HG03354 (cell line): Measurements from ENCODE around the gene TUBA1C.
"Not testable (repeated sequence)": the region's sequence is repeated elsewhere in the genome, so short reads cannot be mapped to it uniquely, and the experiment has no call there.

Source experiments
- ATAC-seq: cut with Tn5 transposase; IDR thresholded peaks from one replicate; pipeline ENCODE4 v1.9.1; 2021; ENCODE audit warnings: mild to moderate bottlenecking; ENCODE audit not compliant: unreplicated experiment, poor library complexity, severe bottlenecking

TUBA1C gene

DNA sequence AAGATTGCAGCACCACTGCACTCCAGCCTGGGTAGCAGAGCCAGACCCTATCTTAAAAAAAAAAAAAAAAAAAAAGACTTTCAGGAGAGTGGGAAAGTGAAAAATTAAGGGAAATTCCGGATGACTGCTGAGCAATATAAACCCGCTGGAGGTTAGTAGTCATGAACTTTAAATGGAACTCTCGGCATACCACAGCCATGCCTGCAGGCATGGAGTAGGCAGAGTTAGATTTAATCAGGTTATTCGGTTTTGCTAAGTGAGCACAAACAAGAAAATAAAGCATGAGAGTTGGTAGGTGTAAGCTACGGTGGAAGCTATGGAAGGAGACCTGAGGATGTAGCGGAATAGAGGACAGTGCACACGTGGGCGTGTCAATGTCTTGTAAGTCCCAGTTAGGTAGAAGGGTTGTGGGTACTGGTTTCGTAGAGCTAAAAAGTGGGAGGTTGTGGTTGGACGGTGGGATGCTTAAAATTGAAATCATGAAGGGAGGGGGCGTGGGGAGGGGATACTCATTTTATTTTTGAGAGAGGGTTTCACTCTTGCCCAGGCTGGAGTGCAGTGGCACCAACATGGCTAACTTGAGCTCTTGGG is 11.8 kb upstream of the TUBA1C start:
- ATAC-seq, result no peak

GRCh38 chr12:49255456-49255855 is 9.4 kb upstream of the TUBA1C start:
- not testable (repeated sequence) for ATAC-seq

DNA sequence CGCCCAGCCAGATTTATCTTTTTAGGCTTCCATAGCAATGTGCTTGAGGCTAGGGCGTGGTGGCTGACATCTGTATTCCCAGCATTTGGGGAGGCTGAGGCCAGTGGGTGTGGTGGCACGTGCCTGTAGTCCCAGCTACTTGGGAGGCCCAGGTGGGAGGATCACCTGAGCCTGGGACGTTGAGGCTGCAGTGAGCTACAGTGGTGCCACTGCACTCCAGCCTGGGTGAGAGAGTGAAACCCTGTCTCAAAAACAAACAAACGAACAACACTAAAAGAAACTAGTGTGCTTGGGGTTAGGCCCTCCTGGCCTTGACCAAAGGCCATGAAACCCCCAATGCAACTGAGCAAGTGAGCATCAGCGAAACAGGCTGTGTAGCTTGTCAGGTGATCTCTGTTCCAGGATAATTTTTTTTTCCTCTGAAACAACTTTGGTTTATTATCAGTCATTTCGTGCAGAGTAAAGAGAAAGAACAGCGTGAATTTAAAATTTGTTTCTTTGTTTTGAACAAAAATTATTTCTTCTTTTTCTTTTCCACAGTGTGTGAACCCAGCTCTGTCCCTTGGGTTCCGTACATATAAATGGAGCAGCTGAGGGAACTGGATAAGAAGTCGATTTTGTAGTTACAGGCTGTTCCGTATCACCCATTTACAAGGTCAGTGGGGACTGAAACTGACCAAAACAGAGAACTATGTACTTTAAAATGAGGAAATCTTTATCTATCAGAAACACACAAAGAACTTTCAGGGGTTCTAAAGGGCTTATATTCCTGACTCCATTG is 8.8 kb upstream of the TUBA1C start:
- no peak for ATAC-seq

DNA sequence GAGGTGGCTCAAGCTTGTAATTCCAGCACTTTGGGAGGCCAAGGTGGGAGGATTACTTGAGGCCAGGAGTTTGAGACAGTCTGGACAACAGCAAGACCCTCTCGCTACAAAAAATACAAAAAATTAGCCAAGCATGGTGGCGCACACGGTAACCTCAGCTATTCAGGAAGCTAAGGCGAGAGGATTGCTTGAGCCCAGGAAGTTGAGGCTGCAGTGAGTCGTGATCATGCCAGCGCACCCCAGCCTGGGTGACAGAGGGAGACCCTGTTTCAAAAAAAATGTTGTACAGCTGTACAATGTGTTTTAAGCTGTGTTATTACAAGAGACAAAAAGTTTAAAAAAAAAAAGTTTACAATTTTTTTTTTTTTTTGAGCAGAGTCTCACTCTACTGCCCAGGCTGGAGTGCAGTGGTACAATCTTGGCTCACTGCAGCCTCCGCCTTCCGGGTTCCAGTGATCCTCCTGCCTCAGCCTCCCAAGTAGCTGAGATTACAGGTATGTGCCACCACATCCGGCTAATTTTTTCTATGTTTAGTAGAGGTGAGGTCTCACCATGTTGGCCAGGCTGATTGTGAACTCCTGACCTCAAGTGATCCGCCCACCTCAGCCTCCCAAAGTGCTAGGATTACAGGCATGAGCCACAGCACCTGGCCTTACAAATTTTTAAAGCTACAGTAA is 7.2 kb upstream of the TUBA1C start:
- not testable (repeated sequence) for ATAC-seq

DNA sequence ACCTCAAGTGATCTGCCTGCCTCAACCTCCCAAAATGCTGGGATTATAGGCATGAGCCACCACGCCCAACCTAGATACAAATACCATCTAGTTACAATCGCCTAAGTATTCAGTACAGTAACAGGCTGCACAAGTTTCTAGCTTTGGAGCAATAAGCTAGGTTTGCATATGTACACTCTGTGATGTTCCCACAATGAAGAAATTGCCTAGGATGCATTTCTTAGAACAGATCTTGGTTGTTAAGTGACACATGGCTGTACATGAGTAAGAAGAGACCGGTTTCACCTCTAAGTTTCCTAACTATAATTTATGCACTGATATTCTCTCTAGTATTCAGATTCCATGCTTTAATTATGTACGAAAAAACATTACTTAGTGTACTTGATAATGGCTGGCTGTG is 5.4 kb upstream of the TUBA1C start:
- no peak for ATAC-seq

DNA sequence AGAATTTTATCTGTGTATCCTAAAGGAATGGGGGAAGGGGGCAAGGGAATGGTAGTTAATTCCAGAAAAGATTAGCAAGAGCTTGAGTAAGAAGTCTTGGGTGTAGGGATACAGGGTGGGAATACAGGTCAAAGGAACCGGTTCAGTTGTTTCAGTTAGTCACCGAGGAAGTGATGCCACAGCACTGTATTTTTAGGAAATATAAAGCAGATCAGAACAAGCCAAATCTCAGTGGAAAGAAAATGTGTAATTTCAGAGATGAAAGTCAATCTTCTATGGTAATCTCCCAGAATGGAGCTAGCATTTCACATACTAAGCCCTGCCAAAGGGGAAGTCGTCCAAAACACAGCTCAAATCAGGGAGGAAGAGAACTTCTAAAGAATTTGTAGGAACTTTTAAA is 4.7 kb upstream of the TUBA1C start:
- no peak for ATAC-seq

GRCh38 chr12:49260571-49261363 is 4.1 kb upstream of the TUBA1C start:
- no peak for ATAC-seq

- ATAC-seq, result no peak
Measured at GRCh38 chr12:49261721-49262120, 3.2 kb upstream of the TUBA1C start.

GRCh38 chr12:49263400-49263763 is 1.5 kb upstream of the TUBA1C start:
- no peak for ATAC-seq

DNA sequence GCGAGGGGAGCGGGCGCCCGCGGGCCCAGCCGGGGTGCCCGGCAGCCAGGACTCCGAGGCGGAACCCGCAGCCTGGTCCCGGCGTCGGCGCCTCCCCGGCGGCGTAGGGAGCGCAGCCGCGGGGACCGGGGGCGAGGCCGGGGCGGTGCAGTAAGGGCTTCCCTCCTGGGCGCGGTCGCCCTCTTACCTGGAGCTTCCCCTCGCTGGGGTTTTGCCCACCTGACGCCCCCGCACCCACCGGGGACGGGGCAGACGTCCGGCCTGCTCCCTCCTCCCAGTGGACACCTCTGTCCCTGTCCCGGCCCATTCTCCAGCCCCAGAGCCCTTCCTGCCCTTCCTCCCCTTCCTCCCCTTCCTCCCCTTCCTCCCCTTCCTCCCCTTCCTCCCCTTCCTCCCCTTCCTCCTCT is 413 bp upstream of the TUBA1C start:
- ATAC-seq, result peak; percentile 23

- not testable (repeated sequence) for ATAC-seq
Measured at GRCh38 chr12:49269191-49269590, 4.3 kb downstream of the TUBA1C start.

GRCh38 chr12:49272790-49273725 is 8.2 kb downstream of the TUBA1C start:
- ATAC-seq, result no peak

DNA sequence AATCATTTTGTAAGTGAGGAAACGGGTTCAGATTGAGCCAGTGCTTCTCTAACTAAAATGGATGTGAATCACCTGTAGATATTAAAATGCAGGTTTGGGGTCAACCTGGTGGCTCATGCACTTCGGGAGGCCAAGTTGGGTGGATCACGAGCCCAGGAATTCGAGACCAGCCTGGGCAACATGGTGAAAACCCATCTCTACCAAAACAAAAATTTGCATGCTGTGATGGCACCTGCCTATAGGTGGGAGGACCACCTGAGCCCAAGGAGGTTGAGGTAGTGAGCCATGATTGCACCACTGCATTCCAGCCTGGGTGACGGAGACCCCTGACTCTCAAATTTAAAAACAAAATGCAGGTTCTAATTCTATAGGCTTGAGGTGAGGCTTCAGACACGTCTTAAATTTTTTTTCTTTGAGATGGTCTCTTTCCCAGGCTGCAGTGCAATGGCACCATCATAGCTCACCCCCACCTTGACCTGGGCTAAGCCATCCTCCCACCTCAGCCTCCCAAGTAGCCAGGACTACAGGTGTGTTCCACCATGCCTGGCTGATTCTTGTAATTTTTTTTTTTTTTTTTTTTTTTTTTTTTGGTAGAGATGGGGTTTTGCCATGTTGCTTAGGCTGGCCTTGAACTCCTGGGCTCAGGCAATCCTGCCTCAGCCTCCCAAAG is 9.0 kb downstream of the TUBA1C start:
- no peak for ATAC-seq

GRCh38 chr12:49274396-49275069 is 9.7 kb downstream of the TUBA1C start:
- no peak for ATAC-seq

DNA sequence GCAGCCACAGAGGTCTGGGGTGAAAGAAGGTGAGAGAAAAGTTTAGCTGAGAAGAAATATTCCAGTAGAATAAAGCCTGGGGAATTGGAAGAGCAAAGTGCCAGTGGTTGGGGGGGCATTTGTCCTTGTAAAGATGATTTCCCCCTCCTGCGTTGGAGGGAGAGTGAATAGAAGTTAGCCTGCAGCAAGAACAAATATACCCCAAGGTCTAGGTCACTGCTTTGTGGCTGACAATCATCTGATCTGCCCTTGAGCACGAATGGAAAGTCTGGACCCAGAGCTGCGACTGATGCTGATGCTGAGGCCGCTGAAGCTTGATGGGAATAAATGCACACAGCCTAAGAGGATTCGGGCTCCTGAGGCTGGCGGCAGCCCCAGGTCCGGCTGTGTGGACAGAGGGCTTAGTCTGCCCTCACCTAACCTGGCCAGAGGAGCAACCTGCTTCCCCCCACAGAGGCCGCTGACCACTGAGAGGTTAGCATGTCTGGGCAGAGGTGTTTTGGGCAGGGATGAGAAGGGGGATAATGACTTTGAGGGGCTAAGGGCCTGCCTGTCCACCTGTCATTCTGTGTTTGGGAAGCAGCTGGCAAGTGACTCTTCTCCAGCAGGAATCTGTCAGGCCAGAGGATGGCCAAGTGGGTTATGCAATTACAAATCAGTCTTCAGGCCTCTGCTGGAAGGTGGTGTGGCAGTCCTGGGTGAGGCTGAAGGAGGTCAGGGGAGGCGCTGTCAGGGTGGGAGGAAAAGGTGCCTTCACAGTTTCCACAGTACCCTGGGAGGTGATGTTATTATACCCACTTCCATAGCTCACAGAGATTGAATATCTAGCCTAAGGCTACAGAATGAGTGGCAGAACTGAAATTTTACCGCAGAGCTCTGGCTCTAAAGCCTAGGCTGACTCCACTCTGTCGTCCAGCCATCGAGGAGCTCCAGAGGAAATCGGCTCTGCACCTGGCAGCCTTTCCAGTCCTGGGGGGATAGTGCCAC is 11.7 kb downstream of the TUBA1C start:
- no peak for ATAC-seq

DNA sequence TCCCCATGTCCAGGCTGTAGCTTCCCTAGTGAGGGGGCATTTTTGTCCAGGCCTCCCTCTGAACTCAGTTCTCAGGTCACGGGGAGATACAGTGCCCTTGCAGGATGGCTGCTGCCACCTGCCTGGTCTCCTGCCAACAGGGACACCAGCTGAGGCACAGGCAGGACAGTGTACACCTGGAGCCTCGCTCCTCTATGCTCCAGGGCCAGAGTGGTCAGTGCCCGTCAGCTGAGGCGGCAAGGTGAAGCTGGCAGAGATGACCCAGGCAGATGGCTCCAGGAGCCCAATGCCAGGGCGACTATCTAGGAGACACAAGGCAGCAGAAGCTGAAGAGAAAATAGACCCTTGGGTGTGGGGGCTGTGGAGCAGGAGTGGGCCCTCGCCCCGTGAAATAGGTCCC is 12.6 kb downstream of the TUBA1C start:
- ATAC-seq, result no peak

DNA sequence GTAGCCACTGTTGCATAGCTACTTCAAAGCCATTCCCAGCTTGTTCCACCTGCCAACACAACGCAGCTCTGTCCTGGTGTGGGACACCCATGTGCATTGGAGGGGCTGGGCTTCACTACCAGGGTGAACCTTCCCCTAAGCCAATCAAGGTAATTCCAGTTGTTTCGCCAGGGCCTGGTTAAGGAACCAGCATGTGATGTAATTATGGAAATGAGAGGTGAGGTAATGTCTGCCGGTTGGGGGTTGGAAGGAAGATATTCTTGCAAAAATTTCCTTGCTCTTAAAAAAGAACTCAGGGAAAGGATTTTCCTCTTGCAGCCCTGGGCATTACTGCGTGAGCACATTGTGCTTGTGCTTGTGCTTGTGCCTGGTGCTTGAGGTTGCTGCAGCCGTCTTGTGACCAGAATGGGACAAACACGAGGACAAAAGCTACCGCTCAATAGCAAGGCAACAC is 14.9 kb downstream of the TUBA1C start:
- no peak for ATAC-seq
